Middle frontal gyrus (tissue), 1 donor: ENCODE data around the gene SELE.
"Not testable (repeated sequence)": the region's sequence is repeated elsewhere in the genome, so short reads cannot be mapped to it uniquely, and the experiment has no call there.

Experiments
- DNase-seq: peaks from one replicate; pipeline ENCODE4 v3.0.0-alpha.2; 2015; ENCODE audit warnings: low spot score; ENCODE audit errors: extremely low spot score

The SELE gene

DNA sequence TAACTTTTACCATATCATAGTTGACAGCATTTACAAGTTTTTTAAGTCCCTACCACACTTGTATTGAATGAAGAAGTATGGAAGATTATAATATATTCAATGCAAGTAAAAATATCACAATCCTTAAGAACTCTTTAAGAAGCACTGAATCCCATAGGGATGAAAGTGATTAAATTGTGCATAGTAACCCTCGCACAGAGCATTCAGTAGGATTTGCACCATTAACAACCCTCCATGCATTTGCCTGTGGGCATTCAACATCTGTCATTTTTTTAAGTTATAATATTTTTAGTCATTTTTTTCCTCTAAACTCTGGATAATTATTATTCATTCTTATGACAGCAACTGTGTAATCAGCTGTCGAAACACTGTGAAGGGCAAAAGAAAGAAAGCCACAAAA is 10.1 kb downstream of the SELE start:
- no peak for DNase-seq

DNA sequence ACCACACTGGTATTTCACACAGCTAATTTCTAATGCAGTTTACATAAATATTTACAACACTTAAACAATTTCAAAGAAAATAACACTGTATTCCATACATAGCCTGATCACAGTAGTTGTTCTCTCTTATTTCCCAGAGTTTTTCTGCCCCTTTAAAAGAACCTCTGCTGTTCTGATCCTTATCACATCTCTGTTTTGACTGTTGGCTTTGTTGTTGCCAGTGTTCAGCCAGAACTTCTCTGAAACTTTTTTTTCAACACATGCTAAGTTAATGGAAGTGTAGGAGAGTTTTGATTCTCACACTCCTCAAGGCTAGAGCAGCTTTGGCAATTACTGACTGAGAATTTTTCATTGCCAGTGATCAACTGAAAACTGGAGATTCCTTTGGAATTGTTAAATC is 11.1 kb downstream of the SELE start:
- no peak for DNase-seq

DNA sequence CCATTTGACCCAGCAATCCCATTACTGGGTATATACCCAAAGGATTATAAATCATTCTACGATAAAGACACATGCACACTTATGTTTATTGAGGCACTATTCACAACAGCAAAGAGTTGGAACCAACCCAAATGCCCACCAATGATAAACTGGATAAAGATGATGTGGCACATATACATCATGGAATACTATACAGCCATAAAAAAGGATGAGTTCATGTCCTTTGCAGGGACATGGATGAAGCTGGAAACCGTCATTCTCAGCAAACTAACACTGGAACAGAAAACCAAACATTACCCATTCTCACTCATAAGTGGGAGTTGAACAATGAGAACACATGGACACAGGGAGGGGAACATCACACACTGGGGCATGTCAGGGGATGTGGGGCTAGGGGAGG is 18.8 kb downstream of the SELE start:
- DNase-seq, result not testable (repeated sequence)

DNA sequence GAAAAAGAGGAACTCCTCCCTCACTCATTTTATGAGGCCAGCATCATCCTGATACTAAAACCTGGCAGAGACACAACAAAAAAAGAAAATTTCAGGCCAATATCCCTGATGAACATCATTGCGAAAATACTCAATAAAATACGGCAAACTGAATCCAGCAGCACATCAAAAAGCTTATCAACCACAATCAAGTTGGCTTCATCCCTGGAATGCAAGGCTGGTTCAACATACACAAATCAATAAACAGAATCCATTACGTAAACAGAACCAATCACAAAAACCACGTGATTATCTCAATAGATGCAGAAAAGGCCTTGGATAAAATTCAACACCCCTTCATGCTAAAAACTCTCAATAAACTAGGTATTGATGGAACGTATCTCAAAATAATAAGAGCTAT is 20.8 kb downstream of the SELE start:
- DNase-seq, result not testable (repeated sequence)

DNA sequence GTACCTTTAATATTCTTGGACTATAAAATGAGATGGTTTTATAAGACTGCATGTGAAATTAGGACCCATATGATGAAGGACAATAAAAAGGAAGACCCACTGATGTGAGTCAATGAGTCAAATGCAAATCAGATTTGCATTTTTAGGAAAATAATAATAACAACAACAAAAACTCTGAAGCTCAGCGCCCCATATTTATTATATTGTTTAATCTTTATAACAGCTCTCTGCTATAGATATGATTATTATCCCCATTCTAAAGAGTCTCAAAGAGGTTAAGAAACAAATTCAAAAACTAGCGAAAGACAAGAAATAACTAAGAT is 21.6 kb downstream of the SELE start:
- DNase-seq, result no peak

DNA sequence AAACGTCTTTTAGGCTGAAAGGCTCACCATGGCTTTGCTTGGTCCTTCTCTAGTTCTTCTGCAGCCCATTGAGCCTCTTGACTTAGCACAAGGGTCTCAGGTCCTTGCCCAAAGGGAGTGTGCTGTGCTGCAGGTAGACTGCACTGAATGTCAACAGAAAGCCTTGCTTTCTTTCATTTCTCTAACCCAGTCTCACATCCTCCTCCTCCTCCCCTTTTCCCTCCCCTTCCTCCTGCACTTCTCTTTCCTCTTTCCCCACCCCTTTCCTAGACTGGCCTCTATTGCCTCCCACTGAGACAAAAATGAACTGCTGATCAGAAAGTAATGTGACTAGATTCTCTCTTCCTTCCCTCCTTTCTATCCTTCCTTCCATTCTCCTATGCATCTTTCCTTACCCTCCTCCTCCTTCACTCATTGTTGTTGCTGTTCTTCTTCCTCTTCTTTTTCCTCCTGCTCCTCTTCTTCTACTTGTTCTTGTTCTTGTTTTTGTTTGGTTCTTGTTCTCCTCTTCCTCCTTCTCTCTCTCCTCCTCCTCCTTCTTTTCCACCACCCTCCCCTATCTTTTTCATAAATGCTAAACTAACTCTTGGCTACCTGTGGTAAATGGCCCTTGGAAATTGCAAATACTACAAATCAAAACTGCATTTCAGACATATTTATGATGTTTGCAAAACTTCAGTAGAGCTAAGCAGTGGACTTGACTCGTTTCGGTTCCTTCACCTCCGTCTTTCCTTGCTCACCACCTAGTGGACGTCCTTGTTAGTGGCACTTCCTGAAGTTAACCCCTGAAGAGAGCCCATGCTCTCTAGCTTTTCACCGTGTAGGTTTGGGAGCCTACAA is 22.2 kb downstream of the SELE start, which contains the start of gene SELL:
TSS of gene SELL (minus strand) at position 152 of the 840 bp plus-strand sequence. CDS start at position 30, 122 bp downstream.
- peak; percentile 24 for DNase-seq

DNA sequence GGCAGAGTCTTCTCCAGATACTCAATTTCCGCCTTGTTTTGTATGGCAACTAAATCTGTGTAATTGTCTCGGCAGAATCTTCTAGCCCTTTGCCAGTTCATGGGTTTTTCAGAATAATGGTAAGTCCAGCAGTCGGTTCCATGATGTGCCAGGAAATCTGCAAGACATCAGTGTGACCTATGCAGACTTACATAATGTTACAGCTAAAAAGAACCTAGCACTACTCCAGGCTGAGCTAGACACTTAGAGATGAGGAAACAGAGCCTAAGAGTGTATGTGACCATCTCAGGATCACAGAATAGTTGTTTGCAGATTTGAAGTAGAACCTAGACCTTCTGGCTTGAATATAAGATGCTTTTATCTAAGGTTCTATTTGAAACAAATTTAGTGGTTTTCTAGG is 25.2 kb downstream of the SELE start:
- no peak for DNase-seq

DNA sequence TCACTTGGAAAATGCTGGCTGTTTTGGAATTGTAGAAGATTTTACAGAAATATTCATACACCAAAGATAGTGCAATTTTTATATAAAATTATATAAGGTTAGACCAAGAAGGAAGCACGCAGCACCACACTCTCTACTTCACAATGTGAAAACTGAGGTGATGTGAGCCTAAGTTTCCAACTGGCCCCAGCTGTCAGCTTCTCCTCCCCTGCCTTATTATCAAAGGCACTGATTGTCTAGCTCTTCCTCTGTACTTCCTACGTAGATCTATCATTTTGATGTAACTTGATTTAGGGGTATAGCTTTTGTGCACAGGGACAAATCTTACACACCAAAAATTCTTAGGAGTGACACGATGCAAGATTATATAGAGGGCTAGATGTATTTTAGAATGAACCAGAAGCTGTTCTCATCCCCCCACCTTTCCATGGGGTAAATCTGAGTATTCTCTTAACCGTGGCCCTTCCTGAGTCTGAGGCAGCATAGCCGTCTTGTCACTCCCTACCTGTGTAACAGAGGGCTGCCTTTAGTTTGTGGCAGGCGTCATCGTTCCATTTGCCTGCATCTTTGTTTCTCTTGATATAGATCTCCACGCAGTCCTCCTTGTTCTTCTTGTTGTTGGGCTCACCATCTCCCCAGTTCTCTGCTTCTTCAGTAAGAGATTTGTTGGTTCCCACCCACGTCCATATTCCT is 25.8 kb downstream of the SELE start:
- DNase-seq, result no peak

DNA sequence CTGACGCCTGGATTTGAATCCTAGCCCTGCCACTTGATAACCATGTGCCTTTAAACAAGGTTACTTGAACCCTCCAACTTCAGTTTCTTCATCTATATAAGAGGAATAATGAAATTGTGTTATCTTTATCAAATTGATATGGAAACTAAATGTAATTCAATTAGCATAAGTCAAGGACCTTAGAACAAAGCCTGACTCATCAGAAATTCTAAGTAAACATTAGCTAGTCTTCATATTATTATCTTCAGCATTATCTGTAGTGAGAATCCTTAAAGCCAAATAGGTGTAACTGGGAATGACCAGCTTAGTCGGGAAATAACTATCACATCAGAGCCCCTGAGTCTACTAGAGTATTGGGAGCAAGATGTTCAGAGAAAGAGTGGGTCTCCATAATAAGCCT is 29.1 kb downstream of the SELE start:
- DNase-seq, result no peak

DNA sequence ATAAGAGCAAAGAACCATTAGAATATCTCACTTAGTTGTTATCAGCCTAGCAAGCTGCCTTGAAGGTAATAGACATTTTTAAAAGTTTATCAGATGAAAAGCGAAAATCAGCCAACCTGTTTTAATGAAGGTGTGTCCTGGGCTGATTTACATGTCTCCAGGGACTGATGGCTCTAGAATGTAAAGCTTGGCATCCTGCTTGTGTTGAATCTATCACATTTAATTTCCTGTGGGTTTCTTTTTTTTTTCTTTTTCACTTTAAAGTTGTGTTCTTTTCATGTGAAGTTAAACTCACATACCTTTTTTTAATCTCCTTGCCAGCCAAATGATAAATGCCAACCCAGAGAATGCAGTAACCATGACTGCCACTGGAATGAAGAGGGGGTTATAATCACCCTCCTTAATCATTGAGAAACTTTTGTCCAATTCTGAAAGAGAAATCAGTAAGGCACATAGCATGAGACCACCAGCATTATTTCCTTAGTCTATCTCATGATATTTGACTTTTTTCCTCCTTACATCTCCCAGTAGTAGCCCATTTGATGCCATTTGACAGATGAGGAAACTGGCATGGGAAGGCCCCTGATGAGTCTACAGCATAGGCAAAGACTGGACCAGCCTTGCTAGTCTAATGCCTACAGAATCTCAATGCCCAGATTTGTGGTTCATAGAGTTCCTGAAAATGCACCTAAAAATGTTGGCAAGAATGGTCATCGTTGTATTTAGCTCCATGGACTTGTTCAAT is 32.4 kb downstream of the SELE start:
- no peak for DNase-seq

DNA sequence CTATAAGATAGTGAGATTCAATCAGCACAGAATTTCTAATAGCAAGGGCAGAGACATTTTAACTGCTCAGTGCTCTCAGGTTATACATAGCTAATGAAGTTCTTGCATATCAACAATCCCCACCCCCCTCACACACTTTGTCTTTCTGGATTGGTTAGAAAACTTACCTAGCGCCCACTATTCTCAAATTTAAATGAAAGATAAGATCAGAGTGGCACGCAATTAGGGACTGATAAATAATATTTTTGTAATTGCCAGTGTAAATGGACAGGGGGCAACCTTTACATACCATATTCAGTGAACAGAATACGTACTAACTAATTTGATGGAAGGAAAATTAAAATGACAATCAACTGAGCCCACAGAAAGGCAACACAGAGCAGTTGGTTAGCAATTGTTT is 34.2 kb downstream of the SELE start:
- no peak for DNase-seq

DNA sequence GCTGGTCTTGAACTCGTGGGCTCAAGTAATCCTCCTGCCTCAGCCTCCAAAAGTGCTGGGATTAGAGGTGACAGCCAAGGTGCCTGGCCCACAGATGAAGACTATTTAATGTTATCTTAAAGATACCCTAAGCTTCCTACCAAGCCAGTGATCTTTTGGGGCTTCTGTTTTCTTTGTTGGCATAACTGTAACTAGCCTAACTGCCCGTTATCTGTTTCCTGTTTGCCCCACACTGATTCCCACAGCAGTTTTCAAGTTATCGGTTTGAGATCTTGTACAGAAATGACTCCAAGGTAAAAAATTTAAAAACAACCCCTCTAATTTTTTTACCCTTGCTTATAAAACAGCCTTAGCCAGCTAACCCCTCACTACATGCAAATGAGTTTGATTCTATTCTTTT is 34.9 kb downstream of the SELE start:
- no peak for DNase-seq

DNA sequence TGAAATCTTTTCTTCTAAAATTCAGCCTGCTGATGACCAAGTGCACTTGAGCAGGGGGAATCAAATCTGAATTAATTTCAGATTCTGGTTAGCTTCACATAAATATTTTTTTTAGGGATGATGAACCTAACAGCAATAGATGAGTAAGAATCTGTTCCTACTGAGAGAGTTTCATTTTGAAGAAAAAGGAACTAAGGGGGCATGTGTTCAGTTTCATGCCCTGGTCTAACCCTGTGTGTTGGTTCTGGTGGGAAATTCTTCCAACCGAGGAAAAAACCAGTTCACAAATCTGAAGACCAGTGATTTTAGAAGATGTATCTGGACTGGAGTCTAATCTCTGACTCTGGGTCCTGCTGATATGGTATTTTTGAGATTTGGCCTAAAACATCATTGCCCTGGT is 36.1 kb downstream of the SELE start:
- DNase-seq, result no peak

DNA sequence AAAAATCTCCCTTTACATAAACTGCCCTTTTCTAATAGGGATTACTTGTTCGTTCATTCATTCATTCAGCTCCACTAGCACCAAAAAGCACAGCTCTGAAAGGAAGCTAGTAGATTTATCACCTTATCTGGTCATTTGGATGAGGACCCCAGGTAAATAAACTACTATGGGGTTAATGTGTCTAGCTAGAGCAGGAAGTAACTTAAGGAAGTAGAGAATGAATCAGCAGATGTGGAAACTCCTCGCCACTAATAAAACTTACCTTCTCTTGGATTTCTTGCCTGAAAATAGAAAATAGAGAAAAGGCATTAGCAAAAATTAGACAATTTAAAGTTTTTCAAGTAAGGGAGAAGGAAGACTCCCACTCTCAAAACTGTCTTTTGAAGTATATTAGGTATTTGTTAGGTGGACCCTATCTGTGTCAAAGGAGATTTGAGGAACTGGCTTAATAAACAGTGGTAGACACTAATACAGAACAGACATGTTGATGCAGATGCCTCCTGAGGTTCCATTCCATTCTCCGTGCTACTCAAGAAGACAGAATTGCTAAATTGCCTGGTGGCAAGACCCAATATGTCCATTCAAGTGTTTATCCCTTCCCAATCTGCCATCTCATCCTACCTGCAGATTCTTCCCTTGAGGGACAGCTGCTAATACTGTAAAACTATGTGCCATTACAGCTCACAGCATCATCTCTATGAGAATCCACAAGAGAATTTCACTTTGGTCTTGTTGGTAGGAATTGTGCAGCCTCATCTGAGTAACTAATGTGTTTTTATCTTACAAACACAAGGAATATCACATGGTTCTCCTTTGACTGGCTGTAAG is 37.4 kb downstream of the SELE start:
- no peak for DNase-seq

DNA sequence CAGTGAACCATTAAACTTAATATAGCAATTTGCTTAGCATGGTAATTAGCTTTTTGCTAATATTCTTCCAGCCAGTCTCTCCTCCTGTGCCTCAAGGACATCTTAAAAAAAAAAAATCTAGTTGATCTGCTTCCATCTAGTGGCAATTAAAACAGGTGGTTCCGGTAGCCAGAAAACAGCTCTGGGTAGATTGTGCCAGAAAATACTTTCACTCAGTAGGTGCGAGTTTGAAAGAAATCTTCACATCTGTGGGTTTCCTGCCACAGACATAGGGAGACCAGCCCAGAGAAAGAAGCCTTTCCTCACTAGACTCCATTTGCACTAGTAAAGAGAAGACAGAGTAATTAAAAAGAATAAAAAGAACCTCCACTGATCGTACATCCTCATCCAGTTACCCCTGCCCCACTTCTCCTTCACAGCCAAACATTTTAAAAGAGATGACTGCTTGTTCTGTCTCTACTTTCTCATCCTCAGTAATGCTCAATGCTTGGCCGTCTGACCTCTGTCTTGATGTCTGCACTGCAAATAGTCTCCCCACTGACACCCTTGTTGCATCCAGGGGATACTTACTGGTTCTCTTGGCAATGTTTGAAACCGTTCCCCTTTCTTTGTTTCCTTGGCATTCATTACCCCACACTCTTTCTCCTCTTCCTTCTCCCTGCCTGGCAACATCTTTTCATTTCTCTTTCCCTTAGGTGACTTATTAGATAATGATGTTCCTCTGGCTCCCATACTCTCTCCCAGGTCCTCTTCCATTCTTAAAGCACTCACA is 39.4 kb downstream of the SELE start:
- no peak for DNase-seq

DNA sequence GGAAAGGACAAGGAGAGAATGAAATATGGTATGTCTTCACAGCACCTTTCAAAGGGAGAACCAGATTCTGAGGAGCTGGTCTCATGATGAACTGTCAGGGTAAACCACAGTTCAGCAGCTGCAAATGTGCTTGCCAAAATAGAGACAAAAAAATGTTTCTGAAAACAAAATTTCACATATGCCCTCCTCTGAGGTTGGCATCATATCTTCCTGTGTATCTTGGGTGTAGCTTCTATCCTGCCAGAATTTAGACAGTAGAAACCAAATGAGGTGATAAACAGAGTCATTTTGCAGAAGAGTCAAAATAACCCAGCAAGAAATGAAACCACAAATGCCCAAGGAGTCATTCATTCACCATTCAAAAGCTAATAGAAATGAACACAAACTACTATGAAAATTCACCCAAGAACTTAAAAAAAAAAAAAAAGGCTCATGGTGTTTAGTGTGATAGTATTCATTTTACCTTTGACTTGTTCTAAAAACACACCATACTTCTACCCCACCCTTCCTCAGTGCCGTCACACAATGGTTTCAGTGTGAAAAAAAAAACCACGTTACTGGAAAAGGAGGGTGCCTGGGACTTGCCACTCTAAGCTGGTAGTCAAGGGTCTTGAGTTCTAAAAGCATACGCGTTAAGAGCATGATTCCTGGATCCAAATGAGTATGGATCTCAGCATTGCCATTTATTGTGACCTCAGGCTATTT is 41.0 kb downstream of the SELE start:
- no peak for DNase-seq

DNA sequence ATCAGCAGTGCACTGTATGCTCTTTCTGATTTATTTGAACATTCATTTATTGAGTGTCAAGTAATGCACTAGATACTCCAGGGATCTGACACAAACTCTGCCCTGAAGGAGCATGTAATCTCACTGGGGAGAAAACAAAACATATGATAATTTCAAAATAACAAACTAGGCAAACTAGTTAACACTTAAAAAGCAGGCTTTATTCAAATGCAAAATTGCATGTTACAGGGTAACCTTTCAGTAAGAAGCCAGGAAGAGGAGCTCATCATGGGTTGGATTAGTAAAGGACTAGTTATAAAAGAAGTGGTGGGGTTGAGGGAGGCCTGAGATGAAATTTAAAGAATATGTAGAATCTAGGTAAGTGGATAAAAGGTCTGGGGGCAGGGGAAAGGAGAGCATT is 43.4 kb downstream of the SELE start:
- DNase-seq, result no peak

DNA sequence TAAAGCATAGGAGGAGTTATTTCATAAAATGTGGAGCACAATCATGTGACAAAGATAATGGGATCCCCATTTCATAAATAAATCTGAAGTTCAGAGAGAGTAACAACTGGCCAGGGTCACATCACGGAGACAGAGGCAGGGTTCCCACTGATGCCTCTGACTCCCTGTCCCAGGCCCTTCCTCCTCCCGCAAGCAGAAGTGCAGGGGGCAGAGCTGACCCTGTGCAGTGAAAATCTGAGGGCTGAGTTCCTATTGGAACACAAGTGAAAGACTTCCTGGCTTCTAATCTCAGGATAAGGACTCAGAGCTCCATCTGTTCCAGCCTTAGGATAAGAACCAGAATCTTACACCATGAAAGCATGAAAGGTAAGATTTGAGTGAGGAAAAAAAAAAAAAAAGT is 44.5 kb downstream of the SELE start:
- no peak for DNase-seq

DNA sequence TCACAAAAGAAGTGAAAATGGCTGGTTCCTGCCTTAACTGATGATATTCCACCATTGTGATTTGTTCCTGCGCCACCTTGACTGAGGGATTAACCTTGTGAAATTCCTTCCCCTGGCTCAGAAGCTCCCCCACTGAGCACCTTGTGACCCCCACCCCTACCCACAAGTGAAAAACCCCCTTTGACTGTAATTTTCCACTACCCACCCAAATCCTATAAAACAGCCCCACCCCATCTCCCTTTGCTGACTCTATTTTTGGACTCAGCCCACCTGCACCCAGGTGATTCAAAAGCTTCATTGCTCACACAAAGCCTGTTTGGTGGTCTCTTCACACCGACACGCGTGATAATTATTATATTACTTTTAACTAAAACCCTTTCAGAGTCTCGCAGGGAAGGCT is 45.5 kb downstream of the SELE start:
- DNase-seq, result not testable (repeated sequence)

DNA sequence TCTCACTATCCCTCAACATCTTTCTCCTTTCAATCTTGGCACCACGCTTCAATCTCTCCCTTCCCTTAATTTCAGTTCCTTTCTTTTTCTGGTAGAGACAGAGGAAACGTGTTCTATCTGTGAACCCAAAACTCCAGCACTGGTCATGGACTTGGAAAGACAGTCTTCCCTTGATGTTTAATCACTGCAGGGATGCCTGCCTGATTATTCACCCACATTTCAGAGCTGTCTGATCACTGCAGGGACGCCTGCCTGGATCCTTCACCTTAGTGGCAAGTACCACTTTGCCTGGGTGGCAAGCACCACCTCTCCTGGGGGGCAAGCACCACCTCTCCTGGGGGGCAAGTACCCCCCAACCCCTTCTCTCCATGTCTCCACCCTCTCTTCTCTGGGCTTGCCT is 50.2 kb downstream of the SELE start:
- no peak for DNase-seq
